Pulmonary artery endothelial cell (primary cell): ENCODE measurements around the gene TIGD2. TPM values are rescaled to one million over a fixed set of nuclear protein-coding genes. Genes with fewer than 3 reads are reported as not detected.

Source experiments
- DNase-seq: peaks from one replicate; pipeline ENCODE4 v3.0.0-alpha.2; 2011; ENCODE audit warnings: low read depth, low spot score
- total RNA-seq: library from RNA; depleted of rRNA; stranded (reverse); fragments of >200 nt; gene quantifications from 2 replicates; pipeline ENCODE4 v1.2.3, GENCODE V29; 2014

Gene TIGD2
- 3.1 and 3.5 TPM in 2 replicates for total RNA-seq

DNA sequence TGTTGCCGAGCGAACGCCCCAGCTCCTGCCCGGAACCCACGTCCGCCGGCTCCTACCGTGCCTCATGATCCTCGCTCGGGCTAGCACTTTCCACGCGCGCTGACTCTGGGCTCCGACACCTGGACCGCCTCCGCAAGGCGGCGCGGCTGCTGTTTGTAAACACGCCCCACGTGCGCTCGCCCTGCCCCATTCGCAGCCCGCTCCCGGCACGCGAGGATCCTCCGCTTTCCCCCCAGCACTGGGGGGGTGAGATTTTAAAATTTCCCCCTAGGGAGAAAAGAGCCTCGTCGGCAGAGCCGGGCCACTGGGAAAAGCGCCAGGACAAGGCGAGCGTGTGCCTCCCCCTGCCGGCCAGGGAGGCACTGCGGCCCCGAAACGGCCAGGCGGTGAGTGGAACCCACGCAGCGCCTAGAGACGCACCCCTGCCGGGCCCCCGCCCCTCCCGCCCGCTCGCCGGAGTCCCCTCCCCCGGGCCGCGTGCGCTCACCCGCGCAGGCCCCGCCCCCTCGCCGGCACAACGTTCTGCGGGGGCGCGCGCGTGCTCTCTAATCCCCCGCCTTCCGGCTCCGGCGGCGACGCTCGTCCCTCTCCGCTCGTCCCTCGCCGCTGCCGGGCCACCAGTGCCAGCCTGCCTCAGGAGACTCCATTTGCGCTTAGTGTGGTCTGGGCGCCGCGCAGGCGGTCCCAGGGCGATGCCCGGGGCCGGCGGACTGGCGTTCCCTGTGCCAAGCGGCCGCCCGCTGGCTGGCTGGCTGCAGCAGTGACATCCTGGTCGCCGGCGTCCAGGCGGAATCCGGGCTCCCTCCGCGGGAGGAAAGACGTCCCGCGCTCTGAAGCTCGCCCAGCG lies at the start of gene TIGD2:
Gene TIGD2 (plus strand): TSS at position 548 of the 847 bp plus-strand sequence. CDS start 1,442 bp downstream, outside the sequence.
- peak; percentile 37 for DNase-seq

DNA sequence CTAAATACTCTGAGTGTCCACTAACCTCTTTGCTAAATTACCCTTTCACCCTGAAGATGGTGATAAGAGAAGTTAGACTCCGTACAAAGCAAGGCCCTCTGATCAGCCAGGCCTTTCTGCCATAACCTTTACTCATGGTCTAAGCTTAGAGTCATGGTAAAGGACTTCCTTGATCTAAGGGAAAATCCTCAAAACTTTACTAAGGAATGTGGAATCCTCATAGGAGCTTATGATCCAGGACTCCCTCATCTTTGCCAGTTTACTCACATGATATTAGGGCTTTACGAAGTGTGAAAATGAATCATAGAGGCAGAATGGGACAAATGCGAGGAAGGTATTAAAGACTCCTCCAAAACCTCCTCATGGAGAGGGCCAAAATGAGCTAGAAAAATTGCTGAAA lies 46.5 kb upstream of the TIGD2 start:
- no peak for DNase-seq

DNA sequence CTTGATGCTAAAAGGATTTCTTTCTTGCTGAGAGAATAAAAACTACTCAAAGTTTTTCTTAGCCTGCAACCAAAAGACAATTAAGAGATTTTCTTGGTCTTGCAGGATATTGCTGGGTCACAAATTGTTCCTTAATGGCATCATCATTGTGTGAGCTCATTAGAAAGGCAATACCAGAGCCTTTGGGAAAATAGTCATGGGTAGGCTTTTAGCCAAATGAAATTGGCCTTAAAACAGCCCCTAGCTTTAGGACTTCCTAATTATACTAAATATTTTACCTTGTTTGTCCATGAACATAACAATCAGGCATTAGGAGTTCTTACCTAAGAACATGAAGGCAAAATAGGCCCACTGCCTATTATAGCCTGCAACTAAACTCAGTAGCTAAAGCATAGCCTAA lies 43.9 kb upstream of the TIGD2 start:
- DNase-seq: no peak

DNA sequence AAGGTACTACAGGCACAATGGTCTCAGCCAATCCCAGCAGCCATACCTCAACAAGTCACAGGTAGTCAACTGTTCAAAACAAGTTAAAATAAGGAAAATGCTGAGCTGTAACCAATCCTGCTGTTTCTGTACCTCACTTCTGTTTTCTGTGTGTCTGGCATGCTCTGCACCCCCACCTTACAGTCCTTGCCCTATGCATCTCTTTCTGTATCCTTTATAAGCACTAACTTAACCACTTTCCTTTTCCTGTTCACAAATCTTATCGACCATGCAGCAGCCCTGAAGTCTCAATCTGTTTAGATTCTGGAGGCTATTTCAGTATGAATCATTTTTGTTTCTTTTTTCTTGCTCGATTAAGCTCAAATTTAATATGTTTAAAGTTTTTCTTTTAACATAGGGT lies 41.9 kb upstream of the TIGD2 start:
- no peak for DNase-seq

DNA sequence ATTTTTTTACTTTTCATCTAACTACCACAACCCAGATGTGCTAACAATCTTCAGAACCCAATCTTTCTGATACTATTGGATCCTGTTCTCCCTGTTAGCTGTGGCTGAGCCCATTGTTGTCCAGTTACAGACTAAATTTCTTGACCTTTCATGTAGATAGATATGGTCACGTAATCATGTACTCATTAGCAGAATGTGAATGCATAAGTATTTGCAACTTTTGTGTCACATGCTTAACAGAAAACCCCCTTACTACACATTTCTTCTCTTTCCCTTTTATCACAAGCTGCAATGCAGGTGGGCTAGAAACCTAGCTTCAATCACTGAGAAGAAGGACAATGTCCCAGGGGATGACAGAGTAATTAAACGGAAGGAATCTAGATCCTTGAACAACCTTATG lies 41.3 kb upstream of the TIGD2 start:
- no peak for DNase-seq

- no peak for DNase-seq
These were observed 40.0 kb upstream of the TIGD2 start for GRCh38 chr4:89071311-89071710.

DNA sequence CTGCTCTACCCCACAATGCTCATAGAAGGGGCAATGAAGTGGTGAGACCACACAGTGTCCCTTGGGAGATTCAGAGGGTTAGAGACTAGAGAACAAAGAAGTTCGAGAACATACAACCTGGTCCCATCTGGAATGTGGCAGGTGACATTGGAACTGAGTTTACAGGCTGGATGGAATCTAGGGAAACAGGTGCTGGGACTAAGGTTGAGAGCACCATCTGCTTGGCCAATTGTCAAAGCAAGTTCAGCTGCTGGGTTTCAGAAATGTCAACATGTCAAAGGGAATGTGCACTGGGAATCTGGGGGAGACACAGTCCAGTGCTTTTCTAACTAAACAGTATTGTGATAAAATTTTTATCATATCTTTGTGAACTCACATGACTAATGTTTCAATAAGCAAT lies 38.4 kb upstream of the TIGD2 start:
- DNase-seq: no peak

- no peak for DNase-seq
These were observed 33.6 kb upstream of the TIGD2 start for GRCh38 chr4:89077761-89078160.

DNA sequence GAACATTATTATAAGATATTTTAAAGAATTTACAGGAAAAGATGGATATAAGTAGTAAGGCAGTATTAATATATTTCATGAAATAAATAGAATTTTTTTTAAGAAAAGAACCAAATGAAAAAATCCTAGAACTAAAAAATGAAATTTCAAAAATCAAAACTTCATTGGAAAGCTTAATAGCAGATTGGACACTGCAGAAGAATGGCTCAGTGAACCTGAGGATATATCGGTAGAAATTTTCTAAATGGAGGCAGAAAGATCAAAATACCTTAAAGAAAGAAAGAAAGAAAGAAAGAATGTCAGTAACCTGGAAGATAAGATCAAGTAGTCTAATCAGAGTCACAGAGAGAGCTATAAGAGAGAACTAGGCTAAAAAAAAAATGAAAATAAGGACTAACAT lies 33.0 kb upstream of the TIGD2 start:
- DNase-seq: no peak

GRCh38 chr4:89099034-89099433 lies 12.3 kb upstream of the TIGD2 start:
- DNase-seq: no peak

GRCh38 chr4:89099471-89099870 lies 11.9 kb upstream of the TIGD2 start:
- DNase-seq: no peak

DNA sequence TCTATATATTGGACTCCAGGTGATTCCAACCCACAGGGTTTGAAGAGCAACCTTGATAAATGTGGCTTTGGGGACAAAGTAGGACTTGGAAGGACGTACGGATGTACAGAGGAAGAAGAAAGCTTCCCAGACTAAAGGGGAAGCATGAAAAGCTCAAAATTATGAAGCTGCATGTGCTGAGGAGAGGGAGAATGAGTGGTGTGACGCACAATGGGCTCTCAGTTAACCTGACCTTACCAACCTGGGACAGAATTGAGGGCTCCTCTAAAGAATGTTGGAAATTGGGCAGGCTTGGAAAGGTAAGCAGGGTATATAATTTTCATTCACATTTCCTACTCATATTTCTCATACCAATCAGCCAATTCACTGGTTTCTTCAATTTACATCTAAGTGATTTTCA lies 10.5 kb upstream of the TIGD2 start:
- DNase-seq: no peak

DNA sequence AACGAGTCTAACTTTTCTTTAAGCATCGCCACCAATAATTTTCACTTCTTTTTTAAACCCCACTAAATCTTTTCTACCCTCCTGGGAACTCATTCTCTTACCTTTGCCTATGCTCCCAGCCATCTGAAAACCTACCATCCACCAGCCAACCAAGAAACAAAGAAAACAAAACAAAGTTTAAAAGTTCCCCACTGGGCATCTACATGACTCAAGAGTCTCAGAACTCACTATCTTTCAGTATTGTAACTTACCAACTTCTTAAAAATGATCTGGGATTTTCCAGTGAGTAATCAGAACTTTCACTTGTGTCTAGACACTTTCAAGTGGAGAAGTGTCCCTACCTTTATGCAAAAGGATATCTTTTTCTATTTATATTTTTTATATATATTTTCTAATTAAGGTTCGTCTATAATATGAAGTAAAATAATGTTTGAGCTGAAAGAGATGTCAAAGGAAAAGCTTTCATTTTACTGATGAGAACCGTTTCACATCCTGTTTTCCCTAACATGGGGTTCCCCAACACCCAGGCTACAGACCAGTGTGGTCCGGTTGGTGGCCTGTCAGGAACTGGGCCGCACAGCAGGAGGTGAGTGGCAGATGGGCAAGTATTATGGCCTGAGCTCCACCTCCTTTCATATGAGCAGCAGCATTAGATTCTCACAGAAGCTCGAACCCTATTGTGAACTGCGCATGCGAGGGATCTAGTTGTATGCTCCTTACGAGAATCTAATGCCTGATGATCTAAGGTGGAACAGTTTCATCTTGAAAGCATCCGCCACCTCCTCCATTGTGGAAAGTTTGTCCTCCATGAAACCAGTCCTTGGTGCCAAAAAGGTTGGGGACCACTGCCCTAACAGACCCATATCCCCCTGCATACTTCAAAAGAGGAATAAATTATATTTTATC lies 9.8 kb upstream of the TIGD2 start:
- no peak for DNase-seq

DNA sequence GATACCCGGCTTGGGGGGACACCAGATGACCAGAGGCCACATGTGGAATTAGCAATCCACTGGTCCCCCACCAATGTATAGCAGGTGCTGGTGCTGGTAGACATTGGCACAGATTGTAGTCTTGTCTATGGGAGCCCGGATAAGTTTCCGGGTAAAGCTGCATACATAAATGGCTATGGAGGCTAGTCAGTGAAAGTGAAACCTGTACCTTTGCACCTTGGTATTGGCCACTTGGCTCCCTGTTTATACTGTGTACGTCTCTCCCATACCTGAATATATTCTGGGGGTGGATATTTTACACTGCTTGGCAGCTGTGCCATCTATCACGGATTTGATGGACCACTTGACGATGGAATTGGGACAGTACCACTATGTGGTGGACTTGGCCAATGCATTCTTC lies 5.6 kb upstream of the TIGD2 start:
- no peak for DNase-seq

DNA sequence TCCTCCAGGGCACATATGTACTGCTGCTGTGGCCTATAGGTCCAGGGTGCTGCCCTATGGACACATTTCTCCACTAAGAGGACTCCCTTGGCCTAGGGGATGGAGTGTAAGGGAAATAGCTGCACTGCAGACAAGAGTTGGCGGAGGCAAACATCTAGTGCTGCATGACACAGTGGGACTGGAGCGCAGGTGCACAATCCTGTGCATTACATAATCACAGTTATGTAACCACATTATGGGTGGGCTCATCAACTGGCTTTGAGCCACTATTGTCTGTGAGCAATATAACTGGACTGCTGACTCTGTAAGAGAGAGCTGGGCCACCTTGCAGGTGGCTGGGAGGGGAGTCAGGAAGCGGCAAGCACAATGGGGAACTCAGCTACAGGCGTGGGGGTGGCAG lies 3.2 kb upstream of the TIGD2 start:
- no peak for DNase-seq

- DNase-seq: no peak
These were observed 1.3 kb upstream of the TIGD2 start for GRCh38 chr4:89109841-89110540.

- no peak for DNase-seq
These were observed 770 bp upstream of the TIGD2 start for GRCh38 chr4:89110541-89110985.

- DNase-seq: no peak
These were observed 665 bp downstream of the TIGD2 start for GRCh38 chr4:89111833-89112563.

- no peak for DNase-seq
These were observed 2.1 kb downstream of the TIGD2 start for GRCh38 chr4:89113415-89113814.

DNA sequence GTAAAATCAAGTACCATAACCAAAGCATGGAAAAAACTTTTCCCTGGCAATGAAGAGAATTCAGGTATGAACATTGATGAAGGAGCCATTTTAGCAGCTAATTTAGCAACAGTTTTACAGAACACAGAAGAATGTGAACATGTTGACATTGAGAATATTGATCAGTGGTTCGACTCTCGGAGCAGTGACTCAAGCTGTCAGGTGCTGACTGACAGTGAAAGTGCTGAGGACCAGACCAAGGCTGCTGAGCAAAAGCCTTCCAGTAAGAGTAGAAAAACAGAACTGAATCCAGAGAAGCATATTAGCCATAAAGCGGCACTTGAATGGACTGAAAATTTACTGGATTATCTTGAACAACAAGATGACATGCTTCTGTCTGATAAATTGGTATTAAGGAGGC lies 2.8 kb downstream of the TIGD2 start:
- DNase-seq: no peak

- DNase-seq: no peak
These were observed 5.8 kb downstream of the TIGD2 start for GRCh38 chr4:89117115-89117514.
